CD14-positive monocyte (primary cell): ENCODE data around the gene MAP2K1. TPM values are rescaled to one million over a fixed set of nuclear protein-coding genes. Genes with fewer than 3 reads are reported as not detected.

Experiments
- DNase-seq, 3 donors: peaks; one replicate each; pipeline ENCODE4 v3.0.0-alpha.2; 2011 to 2022
- H2AFZ ChIP-seq: 2 replicates; pipeline ENCODE4 v1.6.0; 2012; ENCODE audit warnings: mild to moderate bottlenecking, low read depth, low read length, inconsistent platforms; ENCODE audit not compliant: insufficient read depth, poor library complexity, severe bottlenecking
- H3K27ac ChIP-seq, 2 donors: 1 replicate in 1 of 2; 2 replicates in 1 of 2; pipeline ENCODE4 v1.5.1; 2012 to 2013; ENCODE audit warnings: low read length in 2 of 2, control low read depth in 1 of 2, inconsistent platforms in 1 of 2, low read depth in 1 of 2, mild to moderate bottlenecking in 1 of 2
- H3K27me3 ChIP-seq, 2 donors: one replicate each; pipeline versions ENCODE4 v1.6.0 to v1.6.1; 2011 to 2013; ENCODE audit warnings: low read length in 2 of 2; ENCODE audit not compliant: control insufficient read depth in 2 of 2, insufficient read depth in 2 of 2
- H3K36me3 ChIP-seq, 2 donors: replicated peaks in 1 of 2; 1 replicate in 1 of 2; 2 replicates in 1 of 2; pipeline versions ENCODE4 v1.5.1 to v1.6.1; 2012 to 2013; ENCODE audit warnings: low read length in 2 of 2, control low read depth in 1 of 2, inconsistent platforms in 1 of 2, mild to moderate bottlenecking in 1 of 2; ENCODE audit not compliant: insufficient read depth in 2 of 2, control insufficient read depth in 1 of 2
- H3K4me1 ChIP-seq, 2 donors: 1 replicate in 1 of 2; 2 replicates in 1 of 2; pipeline versions ENCODE4 v1.5.1 to v1.6.1; 2012 to 2013; ENCODE audit warnings: low read length in 2 of 2, control low read depth in 1 of 2, inconsistent platforms in 1 of 2, mild to moderate bottlenecking in 1 of 2, moderate library complexity in 1 of 2; ENCODE audit not compliant: insufficient read depth in 2 of 2, control insufficient read depth in 1 of 2
- H3K4me2 ChIP-seq: replicated peaks from 2 replicates; pipeline ENCODE3; 2012; ENCODE audit warnings: low read length, moderate library complexity, mild to moderate bottlenecking; ENCODE audit not compliant: poor library complexity, severe bottlenecking; ENCODE audit errors: extremely low read depth
- H3K4me3 ChIP-seq, 3 experiments: fragments of 200-600 bp in 1 of 3; sonication (generic) in 1 of 3; replicated peaks in 1 of 3; 1 replicate in 2 of 3; 2 replicates in 1 of 3; pipeline ENCODE4 v1.5.1; 2011 to 2013; ENCODE audit warnings: low read length in 3 of 3, mild to moderate bottlenecking in 3 of 3, control low read depth in 2 of 3, low read depth in 2 of 3, inconsistent platforms in 1 of 3, moderate library complexity in 1 of 3
- H3K79me2 ChIP-seq: 2 replicates; pipeline ENCODE4 v1.6.0; 2012; ENCODE audit warnings: mild to moderate bottlenecking, control low read depth, inconsistent platforms, low read length, moderate library complexity; ENCODE audit not compliant: insufficient read depth
- H3K9ac ChIP-seq: 2 replicates; pipeline ENCODE4 v1.6.0; 2017; ENCODE audit warnings: low read length, mild to moderate bottlenecking; ENCODE audit not compliant: insufficient read depth, poor library complexity, severe bottlenecking
- H3K9me3 ChIP-seq, 2 donors: replicated peaks in 1 of 2; 1 replicate in 1 of 2; 2 replicates in 1 of 2; pipeline versions ENCODE4 v1.5.1 to v1.6.1; 2012 to 2013; ENCODE audit warnings: low read length in 2 of 2, control low read depth in 1 of 2; ENCODE audit not compliant: control insufficient read depth in 1 of 2, insufficient read depth in 1 of 2
- H4K20me1 ChIP-seq: 2 replicates; pipeline ENCODE4 v1.6.0; 2012; ENCODE audit warnings: mild to moderate bottlenecking, low read length, control low read depth, moderate library complexity; ENCODE audit not compliant: insufficient read depth
- H3K27ac Mint-ChIP-seq, 7 donors: one replicate each; pipeline ENCODE4 v1.8.0; 2020; ENCODE audit warnings: mild to moderate bottlenecking in 7 of 7, mixed read lengths in 7 of 7, moderate library complexity in 6 of 7, inconsistent platforms in 2 of 7
- H3K27me3 Mint-ChIP-seq, 3 donors: one replicate each; pipeline ENCODE4 v1.8.0; 2021 to 2022; ENCODE audit warnings: low read depth in 3 of 3, mild to moderate bottlenecking in 3 of 3, mixed read lengths in 3 of 3, moderate library complexity in 3 of 3, inconsistent platforms in 1 of 3
- H3K36me3 Mint-ChIP-seq, 2 donors: one replicate each; pipeline ENCODE4 v1.8.0; 2020; ENCODE audit warnings: mixed read lengths in 2 of 2, inconsistent platforms in 1 of 2, mild to moderate bottlenecking in 1 of 2
- H3K4me1 Mint-ChIP-seq: one replicate; pipeline ENCODE4 v1.8.0; 2020; ENCODE audit warnings: mild to moderate bottlenecking, mixed read lengths
- H3K4me3 Mint-ChIP-seq, 2 donors: one replicate each; pipeline ENCODE4 v1.8.0; 2020; ENCODE audit warnings: mild to moderate bottlenecking in 2 of 2, mixed read lengths in 2 of 2, moderate library complexity in 1 of 2
- H3K9me3 Mint-ChIP-seq, 7 donors: one replicate each; pipeline ENCODE4 v1.8.0; 2020 to 2022; ENCODE audit warnings: mixed read lengths in 7 of 7, mild to moderate bottlenecking in 6 of 7, moderate library complexity in 6 of 7, inconsistent platforms in 2 of 7
- WGBS: methylation state at CpG from one replicate; pipeline ENCODE4 v1.1.5; 2013; ENCODE audit warnings: missing lambda C conversion rate; ENCODE audit not compliant: insufficient coverage; 5-methylcytosine and 5-hydroxymethylcytosine counted together
- intact Hi-C, 2 donors: fragments of 100-400 bp; cut with micrococcal nuclease; formaldehyde crosslinking; loops; one replicate each; pipeline versions ENCODE4 v1.15.0 to v1.15.1; 2023
- polyA plus RNA-seq, 3 donors: library from polyadenylated mRNA; depleted of rRNA in 1 of 3; unstranded in 2 of 3; stranded (reverse) in 1 of 3; fragments of 300-500 nt in 2 of 3; fragments of >200 nt in 1 of 3; fragmentation: Illumina TruSeq in 2 of 3; gene quantifications; 1 replicate in 2 of 3; 2 replicates in 1 of 3; pipeline ENCODE4 v1.2.3, GENCODE V29; 2012 to 2021
- TF ChIP-seq, protein P1 (sequence below): fragments of 200-600 bp; IDR thresholded peaks from one replicate; pipeline ENCODE4 v1.8.0; 2022; ENCODE audit warnings: antibody characterized with exemption, mild to moderate bottlenecking

The MAP2K1 gene
- polyA plus RNA-seq, 3 donors: 41.3 to 71.1 (median 64.5) TPM

GRCh38 chr15:66474963-66475362, 88.3 kb downstream of the MAP2K1 start:
- DNase-seq: no peak
- Mint-ChIP-seq H3K4me3 (no peak overlapping the region), H3K36me3 (peaks cover 49 to 67% of the 10 kb centered on the region in 2 donors)

DNA sequence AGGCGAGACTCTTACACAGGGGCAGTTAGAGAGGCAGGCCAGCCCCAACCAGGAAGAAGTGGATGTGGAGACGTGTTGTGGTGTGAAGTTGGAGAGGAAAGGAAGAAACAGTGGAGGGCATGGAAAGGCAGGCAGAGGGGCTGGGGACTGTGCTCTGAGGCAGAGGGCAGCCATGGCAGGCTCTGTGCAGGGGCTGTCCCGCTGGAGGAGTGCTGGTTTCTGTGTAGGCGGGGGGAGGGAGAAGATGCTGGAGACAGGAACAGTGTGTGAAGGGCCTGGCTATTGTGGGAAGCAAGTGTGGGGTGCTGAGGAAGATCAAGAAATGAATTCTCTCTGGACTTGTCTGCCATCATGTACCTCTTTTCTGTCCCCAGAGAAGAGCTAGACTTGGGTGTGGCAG, 89.8 kb downstream of the MAP2K1 start:
- H3K9me3 ChIP-seq: no peaks in the 10 kb centered on the region
- peaks cover 4% of the 10 kb centered on the region for H3K79me2 ChIP-seq
- H3K9ac ChIP-seq: no peak overlapping the region
- Mint-ChIP-seq H3K27ac (peak overlapping the region in 3 of 7 donors; percentile 0 to 48 (median 7)), H3K4me1 (peaks cover 10% of the 10 kb centered on the region), H3K36me3 (peaks cover 50 to 66% of the 10 kb centered on the region in 2 donors), H3K9me3 (peaks cover 0 to under 1% (median 0%) of the 10 kb centered on the region in 7 donors), H3K4me3 (no peak overlapping the region), H3K27me3 (no peaks in the 10 kb centered on the region)
- DNase-seq: no peak
- TF ChIP-seq, protein P1, sequence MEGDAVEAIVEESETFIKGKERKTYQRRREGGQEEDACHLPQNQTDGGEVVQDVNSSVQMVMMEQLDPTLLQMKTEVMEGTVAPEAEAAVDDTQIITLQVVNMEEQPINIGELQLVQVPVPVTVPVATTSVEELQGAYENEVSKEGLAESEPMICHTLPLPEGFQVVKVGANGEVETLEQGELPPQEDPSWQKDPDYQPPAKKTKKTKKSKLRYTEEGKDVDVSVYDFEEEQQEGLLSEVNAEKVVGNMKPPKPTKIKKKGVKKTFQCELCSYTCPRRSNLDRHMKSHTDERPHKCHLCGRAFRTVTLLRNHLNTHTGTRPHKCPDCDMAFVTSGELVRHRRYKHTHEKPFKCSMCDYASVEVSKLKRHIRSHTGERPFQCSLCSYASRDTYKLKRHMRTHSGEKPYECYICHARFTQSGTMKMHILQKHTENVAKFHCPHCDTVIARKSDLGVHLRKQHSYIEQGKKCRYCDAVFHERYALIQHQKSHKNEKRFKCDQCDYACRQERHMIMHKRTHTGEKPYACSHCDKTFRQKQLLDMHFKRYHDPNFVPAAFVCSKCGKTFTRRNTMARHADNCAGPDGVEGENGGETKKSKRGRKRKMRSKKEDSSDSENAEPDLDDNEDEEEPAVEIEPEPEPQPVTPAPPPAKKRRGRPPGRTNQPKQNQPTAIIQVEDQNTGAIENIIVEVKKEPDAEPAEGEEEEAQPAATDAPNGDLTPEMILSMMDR: no peak
- H4K20me1 ChIP-seq: peaks cover 84% of the 10 kb centered on the region
- H3K27ac ChIP-seq: no peak overlapping the region
- H2AFZ ChIP-seq: no peak overlapping the region
- no peak overlapping the region for H3K4me3 ChIP-seq
- no peaks in the 10 kb centered on the region for H3K27me3 ChIP-seq
- peaks cover 12 to 59% of the 10 kb centered on the region in 2 donors for H3K36me3 ChIP-seq
- H3K4me2 ChIP-seq: no peak overlapping the region
- peaks cover 0 to under 1% of the 10 kb centered on the region in 2 donors for H3K4me1 ChIP-seq
- 95% methylated on average over 4 of the region's 4 CpGs for WGBS
- intact Hi-C loops: no loop called here

More at GRCh38 chr15:66474963-66475362, 88.3 kb downstream of the MAP2K1 start:
- H2AFZ ChIP-seq: no peak overlapping the region
- intact Hi-C loops: no loop called here
- no peaks in the 10 kb centered on the region for H3K4me1 ChIP-seq
- Mint-ChIP-seq H3K4me1 (peaks cover 4% of the 10 kb centered on the region), H3K27me3 (no peaks in the 10 kb centered on the region), H3K9me3 (no peaks in the 10 kb centered on the region), H3K27ac (peak overlapping the region in 1 of 7 donors; percentile 63)
- TF ChIP-seq, protein P1: no peak
- peaks cover 74% of the 10 kb centered on the region for H4K20me1 ChIP-seq
- no peak overlapping the region for H3K4me3 ChIP-seq
- no peak overlapping the region for H3K27ac ChIP-seq
- H3K9me3 ChIP-seq: no peaks in the 10 kb centered on the region
- H3K4me2 ChIP-seq: no peak overlapping the region
- no CpG with 5 or more reads among the region's 3 CpGs for WGBS
- H3K36me3 ChIP-seq: peaks cover 16 to 64% of the 10 kb centered on the region in 2 donors
- no peaks in the 10 kb centered on the region for H3K27me3 ChIP-seq
- no peak overlapping the region for H3K9ac ChIP-seq
- peaks cover 4% of the 10 kb centered on the region for H3K79me2 ChIP-seq
